Colonic mucosa (tissue), 4 donors: Measurements from ENCODE around the gene SMIM44. TPM values are rescaled to one million over a fixed set of nuclear protein-coding genes. Genes with fewer than 3 reads are reported as not detected.
A peak's percentile ranks its signal among the peaks of the same experiment; 100 is the strongest.

Source experiments
- DNase-seq: peaks from one replicate; pipeline ENCODE4 v3.0.0-alpha.2; 2020
- H3K27ac ChIP-seq: fragments of 200-600 bp; one replicate; pipeline ENCODE4 v1.8.0; 2021
- H3K27me3 ChIP-seq: fragments of 200-600 bp; one replicate; pipeline ENCODE4 v1.8.0; 2021
- H3K36me3 ChIP-seq: fragments of 200-600 bp; one replicate; pipeline ENCODE4 v1.8.0; 2021
- H3K4me1 ChIP-seq: fragments of 200-600 bp; one replicate; pipeline ENCODE4 v1.8.0; 2021; ENCODE audit warnings: mild to moderate bottlenecking
- H3K4me3 ChIP-seq: fragments of 200-600 bp; one replicate; pipeline ENCODE4 v1.8.0; 2021
- H3K9ac ChIP-seq, 2 donors: one replicate each; pipeline ENCODE4 v1.7.0; 2013; ENCODE audit warnings: control low read depth in 2 of 2, low read depth in 2 of 2, low read length in 2 of 2
- H3K9me3 ChIP-seq: fragments of 200-600 bp; one replicate; pipeline ENCODE4 v1.8.0; 2021
- intact Hi-C: fragments of 100-400 bp; cut with DNase I; formaldehyde crosslinking; loops from one replicate; pipeline ENCODE4 v1.14.1; 2022
- total RNA-seq, 2 donors: library from RNA; stranded (reverse); fragmentation: NEBNext Ultra II Directional in 1 of 2; extraction: Animal tissue kit (Norgen Biotek cat#: 25700) in 1 of 2; gene quantifications; one replicate each; pipeline ENCODE4 v1.2.1, GENCODE V29; 2021
- TF ChIP-seq, protein P1 (sequence below): fragments of 200-600 bp; IDR thresholded peaks from one replicate; pipeline ENCODE4 v1.8.0; 2022; ENCODE audit warnings: antibody characterized with exemption, mild to moderate bottlenecking
- donor health status: healthy.
- donor health status: DM: no; HTN: no; CAD: no.
- donor health status: DM: no; HTN: no; CAD: no.

The SMIM44 gene
- total RNA-seq, 2 donors from 2014 or later = 4.3 to 6.2 TPM

DNA sequence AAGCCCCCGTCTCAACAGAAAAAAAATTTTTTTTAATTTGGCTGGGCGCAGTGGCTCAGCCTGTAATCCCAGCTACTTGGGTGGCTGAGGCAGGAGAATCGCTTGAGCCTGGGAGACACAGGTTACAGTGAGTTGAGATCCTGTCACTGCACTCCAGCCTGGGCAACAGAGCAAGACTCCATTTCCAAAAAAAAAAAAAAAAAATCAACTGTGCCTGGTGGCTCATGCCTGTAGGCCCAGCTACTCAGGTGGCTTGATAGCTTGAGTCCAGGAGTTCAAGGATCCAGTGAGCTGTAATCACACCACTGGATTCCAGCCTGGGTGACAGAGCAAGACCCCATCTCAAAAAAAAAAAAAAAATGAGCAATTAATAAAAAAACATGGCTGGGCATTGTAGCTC is 18.5 kb upstream of the SMIM44 start:
- Histone ChIP-seq H3K9ac (no peak overlapping the region), H3K4me1 (peaks cover 12% of the 10 kb centered on the region), H3K27me3 (no peaks in the 10 kb centered on the region), H3K9me3 (no peaks in the 10 kb centered on the region), H3K4me3 (no peak overlapping the region), H3K36me3 (no peaks in the 10 kb centered on the region), H3K27ac (no peak overlapping the region)
- DNase-seq = no peak
- TF ChIP-seq, protein P1, sequence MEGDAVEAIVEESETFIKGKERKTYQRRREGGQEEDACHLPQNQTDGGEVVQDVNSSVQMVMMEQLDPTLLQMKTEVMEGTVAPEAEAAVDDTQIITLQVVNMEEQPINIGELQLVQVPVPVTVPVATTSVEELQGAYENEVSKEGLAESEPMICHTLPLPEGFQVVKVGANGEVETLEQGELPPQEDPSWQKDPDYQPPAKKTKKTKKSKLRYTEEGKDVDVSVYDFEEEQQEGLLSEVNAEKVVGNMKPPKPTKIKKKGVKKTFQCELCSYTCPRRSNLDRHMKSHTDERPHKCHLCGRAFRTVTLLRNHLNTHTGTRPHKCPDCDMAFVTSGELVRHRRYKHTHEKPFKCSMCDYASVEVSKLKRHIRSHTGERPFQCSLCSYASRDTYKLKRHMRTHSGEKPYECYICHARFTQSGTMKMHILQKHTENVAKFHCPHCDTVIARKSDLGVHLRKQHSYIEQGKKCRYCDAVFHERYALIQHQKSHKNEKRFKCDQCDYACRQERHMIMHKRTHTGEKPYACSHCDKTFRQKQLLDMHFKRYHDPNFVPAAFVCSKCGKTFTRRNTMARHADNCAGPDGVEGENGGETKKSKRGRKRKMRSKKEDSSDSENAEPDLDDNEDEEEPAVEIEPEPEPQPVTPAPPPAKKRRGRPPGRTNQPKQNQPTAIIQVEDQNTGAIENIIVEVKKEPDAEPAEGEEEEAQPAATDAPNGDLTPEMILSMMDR = no peak
- intact Hi-C loops = no loop called here

DNA sequence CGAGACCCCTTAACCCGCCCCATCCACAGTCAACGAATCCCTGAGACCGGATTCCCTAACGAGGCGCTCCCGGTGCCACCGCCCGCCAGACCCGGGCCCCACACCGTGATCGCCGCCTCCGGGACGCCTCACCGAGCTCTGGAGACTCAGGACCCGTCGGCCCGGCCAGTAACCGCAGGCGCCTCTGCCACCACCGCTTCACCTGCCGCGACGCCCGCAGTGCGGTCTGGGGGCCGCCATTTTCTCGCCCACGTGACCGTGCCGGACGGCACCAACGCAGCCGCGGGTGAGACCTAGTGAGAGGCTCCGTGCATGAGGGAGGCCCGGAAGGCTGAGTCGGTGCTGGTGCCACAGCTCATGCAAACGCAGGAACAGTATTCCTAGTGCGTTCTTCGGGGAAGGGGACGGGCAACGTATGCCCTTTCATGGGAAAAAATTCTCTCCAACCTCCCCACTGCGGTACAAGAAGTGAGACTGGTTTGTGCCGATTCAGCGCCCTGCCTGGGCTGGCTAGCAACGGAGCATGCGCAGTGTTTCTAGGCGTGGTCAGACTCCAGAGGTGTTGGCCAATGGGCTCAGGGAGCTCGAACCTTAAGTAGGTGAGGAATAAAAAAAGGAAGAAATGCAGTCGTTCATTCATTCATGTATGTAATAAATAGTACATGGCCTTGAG is 17.3 kb upstream of the SMIM44 start, which contains the start of gene DOHH:
Gene DOHH, minus strand, starts transcription at position 246 of the 673 bp plus-strand sequence. CDS start 3,860 bp downstream, outside the sequence.
- peak; percentile 97 for DNase-seq
- peaks cover 11% of the 10 kb centered on the region for H3K4me1 ChIP-seq
- no peaks in the 10 kb centered on the region for H3K9me3 ChIP-seq
- H3K27ac ChIP-seq = peak within 1 kb of the TSS; percentile 36
- TF ChIP-seq, protein P1 = no peak
- H3K9ac ChIP-seq = peak within 1 kb of the TSS; percentile 88 to 92
- H3K4me3 ChIP-seq = peak within 1 kb of the TSS; percentile 80
- H3K27me3 ChIP-seq = no peaks in the 10 kb centered on the region
- peaks cover 6% of the 10 kb centered on the region for H3K36me3 ChIP-seq
- intact Hi-C loops = no loop called here

DNA sequence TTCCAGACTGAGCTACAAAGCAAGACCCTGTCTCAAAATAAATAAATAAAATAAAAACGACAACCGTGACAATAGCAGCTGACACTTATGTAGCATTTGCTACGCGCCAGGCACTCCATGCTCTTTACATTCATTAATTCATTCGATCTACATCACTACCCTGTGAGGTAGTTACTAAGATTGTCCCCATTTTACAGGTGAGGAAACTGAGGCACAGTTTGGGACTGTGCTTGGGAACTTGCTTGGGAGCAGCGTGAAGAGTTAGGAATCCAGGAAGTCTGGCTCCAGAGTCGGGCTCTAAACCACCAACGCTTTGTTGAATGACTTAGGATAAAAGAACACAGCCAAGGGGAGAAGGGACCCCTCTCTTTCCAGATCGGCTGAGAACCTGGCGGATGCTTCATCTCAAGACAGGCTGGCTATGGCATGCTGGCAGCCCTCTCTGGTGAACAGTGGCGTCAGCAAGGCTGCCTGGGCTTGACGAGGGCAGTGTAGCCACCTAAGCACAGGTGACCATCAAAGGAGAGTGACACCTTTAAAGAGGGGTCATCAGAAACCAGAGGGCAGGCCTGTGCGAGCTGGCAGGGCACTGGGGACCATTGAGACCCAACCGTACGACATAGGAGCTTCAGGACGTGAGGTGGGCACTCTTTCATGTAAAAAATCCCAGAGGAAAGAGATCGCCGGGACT is 16.6 kb upstream of the SMIM44 start:
- intact Hi-C loops = no loop called here
- TF ChIP-seq, protein P1 = no peak
- Histone ChIP-seq H3K27me3 (no peaks in the 10 kb centered on the region), H3K4me3 (peak overlapping the region; percentile 80), H3K36me3 (peaks cover 6% of the 10 kb centered on the region), H3K9me3 (no peaks in the 10 kb centered on the region), H3K9ac (peak overlapping the region; percentile 88 to 92), H3K4me1 (peaks cover 6% of the 10 kb centered on the region), H3K27ac (peak overlapping the region; percentile 36)
- no peak for DNase-seq

DNA sequence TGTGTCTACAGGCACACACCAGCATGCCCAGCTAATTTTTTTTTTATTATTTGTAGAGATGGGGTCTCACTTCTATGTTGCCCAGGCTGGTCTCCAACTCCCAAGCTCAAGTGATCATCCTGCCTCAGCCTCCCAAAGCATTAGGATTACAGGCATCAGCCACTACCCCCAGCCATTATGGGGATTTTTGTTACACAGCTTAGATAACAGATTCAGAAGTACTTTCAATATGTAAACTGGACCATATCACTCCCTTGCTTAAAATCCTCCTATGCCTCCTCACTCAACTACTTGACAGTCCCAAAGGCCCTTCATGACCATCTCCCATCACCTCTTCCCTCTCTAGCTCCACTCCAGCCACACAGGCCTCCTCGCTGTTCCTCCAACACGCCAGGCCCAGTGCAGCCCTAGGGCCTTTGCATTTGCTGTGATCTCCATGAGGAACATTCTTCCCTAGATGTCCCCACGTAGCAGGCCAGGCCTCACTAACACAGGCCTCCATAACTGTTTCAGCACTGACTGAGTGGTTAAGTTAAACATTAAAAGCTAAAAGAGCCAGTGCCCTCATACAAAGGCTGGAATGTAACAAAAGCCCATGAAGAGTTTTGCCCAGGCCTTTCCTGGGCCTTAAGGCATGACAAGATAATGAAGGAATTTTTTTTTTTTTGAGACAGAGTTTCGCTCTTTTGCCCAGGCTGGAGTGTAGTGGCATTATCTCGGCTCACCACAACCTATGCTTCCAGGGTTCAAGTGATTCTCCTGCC is 14.7 kb upstream of the SMIM44 start:
- no peak overlapping the region for H3K27ac ChIP-seq
- peaks cover 6% of the 10 kb centered on the region for H3K4me1 ChIP-seq
- no peak overlapping the region for H3K4me3 ChIP-seq

More for the DNA sequence above, 14.7 kb upstream of the SMIM44 start:
- Histone ChIP-seq H3K27me3 (no peaks in the 10 kb centered on the region), H3K36me3 (peaks cover 6% of the 10 kb centered on the region), H3K9me3 (no peaks in the 10 kb centered on the region), H3K9ac (no peak overlapping the region)
- intact Hi-C loops = no loop called here
- TF ChIP-seq, protein P1 = no peak
- no peak for DNase-seq
